C4-2B (cell line): Measurements from ENCODE around the gene ATP1B2.

Source experiments
- CTCF ChIP-seq: fragments of 450-650 bp; conservative IDR thresholded peaks from 2 replicates; pipeline ENCODE4 v1.5.1; 2017; ENCODE audit warnings: mild to moderate bottlenecking
- ZFX ChIP-seq: fragments of 450-650 bp; IDR thresholded peaks from 2 replicates; pipeline ENCODE4 v1.6.1; 2017

- no peak for TF ChIP-seq CTCF
- no peak for TF ChIP-seq ZFX
These were observed 32.1 kb upstream of the ATP1B2 start for GRCh38 chr17:7618608-7619007.
